Subcutaneous adipose tissue (tissue), 4 donors: ENCODE results near the gene MAPK8. TPM values are rescaled to one million over a fixed set of nuclear protein-coding genes. Genes with fewer than 3 reads are reported as not detected.

Source experiments
- total RNA-seq, 4 donors: library from RNA; depleted of rRNA; stranded (reverse); fragments of >200 nt; gene quantifications; one replicate each; pipeline ENCODE4 v1.1.0, GENCODE V29; 2016
- TF ChIP-seq, protein P1 (sequence below): fragments of 450-650 bp; IDR thresholded peaks from one replicate; pipeline ENCODE4 v1.5.1; 2016; ENCODE audit warnings: low read depth, mild to moderate bottlenecking, control low read depth, antibody characterized with exemption, moderate library complexity

MAPK8 gene
- total RNA-seq, 4 donors from 2014 or later, result 34.1 to 72.2 (median 36.5) TPM

DNA sequence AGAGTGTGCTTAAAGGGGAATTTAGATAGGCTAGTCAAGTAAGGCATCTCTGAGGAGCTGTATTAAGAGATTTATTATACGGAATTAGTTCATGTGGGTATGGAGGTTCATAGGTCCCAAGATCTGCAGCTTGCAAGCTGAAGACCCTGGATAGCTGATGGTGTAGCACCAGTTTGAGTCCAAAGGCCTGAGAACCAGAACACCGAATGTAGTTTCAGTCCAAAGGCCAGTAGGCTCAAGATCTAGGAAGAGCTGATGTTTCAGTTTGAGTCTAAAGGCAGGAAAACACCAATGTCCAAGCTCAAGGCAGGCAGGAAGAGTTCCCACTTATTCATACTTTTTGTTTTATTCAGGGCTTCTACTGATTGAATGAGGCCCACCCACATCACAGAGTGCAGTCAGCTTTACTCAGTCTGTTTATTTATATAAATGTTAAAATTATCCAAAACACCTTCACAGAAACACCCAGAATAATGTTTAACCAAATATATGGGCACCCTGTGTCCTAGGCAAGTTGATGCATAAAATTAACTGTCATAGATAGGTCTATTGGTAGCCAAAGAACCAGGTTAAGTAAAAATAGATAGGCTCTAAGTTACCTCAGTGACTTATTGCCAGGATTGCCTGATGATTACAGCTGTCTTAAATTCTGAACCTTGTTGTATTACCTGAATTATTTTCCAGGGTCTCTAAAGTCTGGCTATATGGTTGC, 83.5 kb downstream of the MAPK8 start:
- TF ChIP-seq, protein P1, sequence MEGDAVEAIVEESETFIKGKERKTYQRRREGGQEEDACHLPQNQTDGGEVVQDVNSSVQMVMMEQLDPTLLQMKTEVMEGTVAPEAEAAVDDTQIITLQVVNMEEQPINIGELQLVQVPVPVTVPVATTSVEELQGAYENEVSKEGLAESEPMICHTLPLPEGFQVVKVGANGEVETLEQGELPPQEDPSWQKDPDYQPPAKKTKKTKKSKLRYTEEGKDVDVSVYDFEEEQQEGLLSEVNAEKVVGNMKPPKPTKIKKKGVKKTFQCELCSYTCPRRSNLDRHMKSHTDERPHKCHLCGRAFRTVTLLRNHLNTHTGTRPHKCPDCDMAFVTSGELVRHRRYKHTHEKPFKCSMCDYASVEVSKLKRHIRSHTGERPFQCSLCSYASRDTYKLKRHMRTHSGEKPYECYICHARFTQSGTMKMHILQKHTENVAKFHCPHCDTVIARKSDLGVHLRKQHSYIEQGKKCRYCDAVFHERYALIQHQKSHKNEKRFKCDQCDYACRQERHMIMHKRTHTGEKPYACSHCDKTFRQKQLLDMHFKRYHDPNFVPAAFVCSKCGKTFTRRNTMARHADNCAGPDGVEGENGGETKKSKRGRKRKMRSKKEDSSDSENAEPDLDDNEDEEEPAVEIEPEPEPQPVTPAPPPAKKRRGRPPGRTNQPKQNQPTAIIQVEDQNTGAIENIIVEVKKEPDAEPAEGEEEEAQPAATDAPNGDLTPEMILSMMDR, result no peak

DNA sequence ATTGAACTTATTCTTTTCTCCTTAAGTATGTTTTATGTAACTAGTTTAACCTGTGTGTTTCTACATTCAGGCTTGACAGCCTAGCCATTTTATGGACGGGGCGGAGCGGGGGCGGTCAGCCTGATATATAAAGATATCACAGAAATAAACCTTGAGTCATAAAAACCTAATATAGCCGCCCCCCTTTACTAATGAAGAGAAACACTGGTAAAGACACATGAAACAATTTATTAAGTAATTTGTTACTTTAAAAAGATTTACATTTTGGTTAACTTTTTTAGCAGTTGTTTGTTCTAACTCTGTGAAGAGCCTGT, 84.0 kb downstream of the MAPK8 start:
- TF ChIP-seq, protein P1, result no peak

DNA sequence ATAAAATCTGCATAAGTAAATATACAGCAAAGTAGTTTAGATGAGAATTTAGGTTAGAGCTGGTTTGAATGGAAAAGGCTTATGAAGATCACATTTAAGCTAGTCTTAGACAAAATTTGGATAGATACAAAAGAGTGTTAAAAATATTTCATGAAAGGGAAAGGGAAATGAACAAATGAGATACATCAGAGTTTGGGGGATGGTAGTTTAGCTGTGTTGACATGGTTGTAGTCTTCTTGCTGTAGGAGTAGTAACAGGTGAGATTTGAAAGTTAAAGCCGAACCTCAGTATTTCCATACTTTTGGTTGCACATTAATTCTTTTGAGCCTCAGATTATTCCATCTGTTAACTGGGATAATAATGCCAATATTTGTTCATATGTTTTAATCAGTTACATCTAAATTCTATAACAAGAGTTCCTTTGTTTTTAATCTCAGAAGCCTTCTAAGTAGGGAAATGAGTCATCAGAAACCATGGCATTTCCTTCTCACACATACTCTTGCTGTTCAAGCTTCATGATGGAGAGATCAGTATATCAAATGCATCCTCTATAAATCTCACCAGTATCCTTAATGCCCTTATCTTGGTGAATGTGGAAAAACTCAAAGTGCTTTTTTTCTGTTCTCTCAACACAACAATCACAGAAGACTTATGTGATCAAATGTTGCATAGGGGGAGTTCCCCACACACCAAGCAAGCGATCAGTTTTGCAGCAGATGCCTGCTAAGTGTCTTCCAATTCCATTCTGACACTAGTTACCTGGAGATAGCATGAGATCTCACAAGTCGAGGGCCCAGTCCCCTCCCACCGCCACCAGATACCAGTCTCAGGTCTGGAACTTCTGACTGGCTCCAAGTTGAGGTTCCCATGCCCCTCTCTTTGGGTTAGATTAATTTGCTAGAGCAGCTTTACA, 84.7 kb downstream of the MAPK8 start:
- TF ChIP-seq, protein P1, result no peak

DNA sequence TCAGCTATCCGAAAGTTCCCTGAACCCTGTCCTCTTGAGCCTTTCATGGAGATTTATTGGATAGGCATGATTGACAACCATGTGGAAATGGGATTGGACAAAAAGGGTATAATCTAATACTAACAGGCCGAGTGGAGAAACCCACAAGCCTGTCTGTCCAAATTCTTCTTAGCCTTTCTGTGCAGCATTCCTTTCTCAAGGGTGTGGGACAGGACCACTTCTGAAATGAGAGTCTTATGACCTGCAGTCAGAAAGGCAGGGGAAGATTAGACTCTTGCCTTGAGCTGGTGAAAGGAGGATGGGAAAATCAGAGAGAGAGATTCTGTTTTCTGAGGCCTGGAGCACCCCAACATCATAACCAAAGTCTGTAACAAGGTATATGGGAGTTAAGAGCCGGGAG, 85.5 kb downstream of the MAPK8 start:
- TF ChIP-seq, protein P1, result no peak

DNA sequence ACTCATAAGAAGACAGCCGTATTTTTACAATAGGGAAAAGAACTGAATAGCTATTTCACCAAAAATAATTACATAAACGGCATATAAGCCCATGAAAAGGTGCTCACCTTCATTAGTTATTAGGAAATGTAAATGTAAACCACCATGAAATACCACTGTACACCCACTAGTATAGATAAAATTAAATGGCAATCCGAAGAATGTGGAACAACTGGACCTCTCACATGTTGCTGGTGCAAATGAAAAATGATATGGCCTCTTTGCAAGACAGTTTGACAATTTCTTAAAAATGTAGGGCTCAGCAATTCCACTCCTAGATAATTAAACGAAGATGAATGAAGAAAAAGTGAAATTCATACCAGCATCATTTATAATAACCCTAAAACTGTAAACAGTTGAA, 91.8 kb downstream of the MAPK8 start:
- TF ChIP-seq, protein P1, result no peak

DNA sequence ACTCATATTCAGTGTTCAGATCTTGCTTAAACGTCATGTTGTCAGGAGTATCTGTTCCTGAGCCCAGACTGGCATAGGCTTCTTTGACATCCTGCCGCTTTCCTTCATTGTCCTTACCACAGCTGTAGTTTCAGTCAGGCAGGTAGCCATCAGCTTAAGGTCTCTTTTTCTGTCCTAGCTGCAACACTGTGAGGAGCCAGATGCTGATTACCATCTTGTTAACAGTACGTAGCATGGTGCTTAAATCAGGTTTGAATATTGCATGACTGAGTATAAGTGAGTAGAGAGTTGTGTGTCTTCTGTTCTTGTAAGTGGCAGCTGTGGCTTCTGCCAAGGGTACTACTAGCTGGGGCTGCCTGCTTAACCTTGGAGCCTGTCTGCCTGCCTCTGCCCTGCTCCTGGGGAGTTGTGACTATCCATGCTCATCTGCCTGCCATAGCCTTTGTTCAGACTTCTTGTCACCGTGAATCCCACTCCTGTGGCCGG, 92.6 kb downstream of the MAPK8 start:
- TF ChIP-seq, protein P1, result no peak

DNA sequence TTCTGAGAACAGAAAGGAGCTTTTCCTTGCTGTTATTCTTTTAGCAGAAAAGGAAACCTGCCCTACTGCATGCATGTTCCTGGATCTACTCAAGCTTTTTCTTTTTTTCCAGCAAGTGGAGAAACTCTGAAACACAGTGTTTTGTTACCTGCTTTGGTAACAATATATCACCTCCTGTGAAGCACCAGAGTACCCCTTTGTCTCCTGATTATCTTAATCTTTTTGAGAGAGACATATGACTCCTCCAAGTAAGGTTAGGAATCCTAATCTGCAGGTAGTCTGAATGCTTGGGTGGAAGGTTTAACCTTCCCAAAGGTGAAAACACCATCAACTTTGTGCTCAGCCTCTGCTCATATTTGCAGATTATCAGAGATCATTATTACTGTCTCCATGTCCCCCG, 93.1 kb downstream of the MAPK8 start:
- TF ChIP-seq, protein P1, result no peak
